Heart left ventricle (tissue), 16 donors: Measurements from ENCODE around the gene TMEM209. TPM values are rescaled to one million over a fixed set of nuclear protein-coding genes. Genes with fewer than 3 reads are reported as not detected.

Source experiments
- ATAC-seq, 4 donors: fragments of 200-7000 bp; cut with Tn5 transposase; one replicate each; pipeline ENCODE4 v1.9.1; 2020 to 2022; ENCODE audit warnings: moderate library complexity in 4 of 4, mild to moderate bottlenecking in 3 of 4, moderate number of reproducible peaks in 1 of 4
- DNase-seq, 5 donors: peaks; one replicate each; pipeline ENCODE4 v3.0.0-alpha.2; 2020
- H3K27ac ChIP-seq, 12 donors: fragments of 200-600 bp; sonication (generic) in 4 of 12; one replicate each; pipeline versions ENCODE4 v1.5.0 to v1.8.0; 2016 to 2022; ENCODE audit warnings: mild to moderate bottlenecking in 2 of 12
- H3K27me3 ChIP-seq, 9 donors: fragments of 200-600 bp; sonication (generic) in 2 of 9; one replicate each; pipeline versions ENCODE4 v1.5.1 to v1.8.0; 2016 to 2022; ENCODE audit warnings: mild to moderate bottlenecking in 3 of 9
- H3K36me3 ChIP-seq, 9 donors: fragments of 200-600 bp; sonication (generic) in 2 of 9; one replicate each; pipeline versions ENCODE4 v1.5.0 to v1.8.0; 2018 to 2022; ENCODE audit warnings: mild to moderate bottlenecking in 2 of 9
- H3K4me1 ChIP-seq, 12 donors: fragments of 200-600 bp; sonication (generic) in 4 of 12; one replicate each; pipeline versions ENCODE4 v1.5.0 to v1.8.0; 2016 to 2022; ENCODE audit warnings: mild to moderate bottlenecking in 3 of 12
- H3K4me3 ChIP-seq, 12 donors: fragments of 200-600 bp; sonication (generic) in 4 of 12; one replicate each; pipeline versions ENCODE4 v1.5.0 to v1.8.0; 2017 to 2022; ENCODE audit warnings: mild to moderate bottlenecking in 9 of 12, moderate library complexity in 4 of 12
- H3K9me3 ChIP-seq, 12 donors: fragments of 200-600 bp; sonication (generic) in 4 of 12; one replicate each; pipeline versions ENCODE4 v1.5.0 to v1.8.0; 2016 to 2022; ENCODE audit warnings: mild to moderate bottlenecking in 1 of 12
- POLR2A ChIP-seq, 2 donors: fragments of 450-650 bp; IDR thresholded peaks; one replicate each; pipeline ENCODE4 v1.6.1; 2017; ENCODE audit warnings: antibody characterized with exemption in 2 of 2, mild to moderate bottlenecking in 2 of 2, moderate library complexity in 2 of 2
- WGBS, 4 donors: extraction: QIAGEN DNeasy Blood & Tissue Kit in 2 of 4; methylation state at CpG; one replicate each; pipeline versions ENCODE4 v1.1.5 to v1.1.7; 2013 to 2018; 5-methylcytosine and 5-hydroxymethylcytosine counted together
- intact Hi-C, 10 donors: fragments of 100-400 bp; cut with DNase I; formaldehyde crosslinking; loops; one replicate each; pipeline versions ENCODE4 v1.11.1 to v1.14.2; 2022
- polyA plus RNA-seq, 2 donors: library from polyadenylated mRNA; stranded (reverse); fragments of 200-250 nt; gene quantifications; one replicate each; pipeline ENCODE4 v1.2.3, GENCODE V29; 2013
- total RNA-seq, 9 donors: library from RNA; depleted of rRNA in 2 of 9; stranded (reverse); fragments of >200 nt in 2 of 9; fragmentation: NEBNext Ultra II Directional in 3 of 9; extraction: Animal tissue kit (Norgen Biotek cat#: 25700) in 3 of 9; gene quantifications; one replicate each; pipeline versions ENCODE4 v1.1.0 to v1.2.4, GENCODE V29; 2016 to 2023
- TF ChIP-seq, protein P1 (sequence below), 12 donors: fragments of 200-600 bp; sonication (generic) in 4 of 12; IDR thresholded peaks; one replicate each; pipeline versions ENCODE4 v1.5.0 to v1.8.0; 2018 to 2022; ENCODE audit warnings: antibody characterized with exemption in 12 of 12, mild to moderate bottlenecking in 5 of 12
- donor health status: ischemic (EF 13 %, LVEDD 7.1; RV severe dilation, severe dysfunction).
- donor health status: healthy with polysubstance abuse.
- donor health status: DM: no; HTN: yes; CAD: no.
- donor health status: DM: no; HTN: no; CAD: no.
- donor health status: ischemic (EF 25% LVEDD 6.9; RV normal size, moderate dysfunction).
- donor health status: ischemic (EF 25% LVEDD 5.7; RV mildly dilated, moderate dysfunction).
- donor health status: healthy.
- donor health status: DM: yes; HTN: yes; CAD: no.
- donor health status: ischemic (EF 35%, LVEDD 5.7; RV mildly dilated, moderate dysfunction).
- donor health status: nonischemic (EF 11% LVEDD 7.7; RV severe dilation, severe dysfunction).
- donor health status: DM: yes; HTN: yes; CAD: no.
- donor health status: PGD.
- donor health status: ischemic (EF 29% LVEDD 5.4; RV normal size, mild dysfunction).
- donor health status: nonischemic (EF 23%, LVEDD 6.1; RV moderate dilation, normal function).

TMEM209 gene
- total and polyA plus RNA-seq, 11 donors, result 4.4 to 15.0 (median 8.9) TPM

DNA sequence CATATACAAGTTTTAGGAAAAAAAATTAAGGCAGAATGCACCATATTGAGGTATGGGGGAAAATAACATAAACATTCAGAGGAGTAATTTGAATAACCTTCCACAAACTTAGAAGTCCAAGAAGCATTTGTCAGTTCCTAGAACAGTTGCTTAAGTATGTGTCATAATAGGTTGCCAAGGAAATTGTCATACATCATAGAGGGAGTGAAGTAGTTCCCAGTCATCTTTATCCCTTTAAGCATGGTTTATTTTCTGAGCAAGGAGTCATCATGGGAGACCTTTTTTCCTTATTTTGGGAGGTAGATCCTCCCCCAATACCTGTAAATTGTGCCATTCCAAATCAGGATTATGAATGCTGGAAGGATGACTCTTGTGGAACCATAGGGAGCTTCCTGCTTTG lies 2.4 kb upstream of the TMEM209 start, which contains the start of gene SSMEM1:
Gene SSMEM1 (plus strand): TSS at position 219 of the 400 bp plus-strand sequence. CDS start 51 bp downstream, at position 270.
- intact Hi-C loops, result loop anchor here in 2 of 10 donors (5.0 kb wide), 2 partner anchors 135 to 235 kb away; partner anchors contain the start of genes CEP41 (in 1 of the 2) and KLHDC10 (in 1 of the 2)
- H3K27me3 ChIP-seq, result peaks cover 0 to 5% (median 0%) of the 10 kb centered on the region in 9 donors
- no peak within 1 kb of the TSS for H3K27ac ChIP-seq
- H3K4me3 ChIP-seq, result no peak within 1 kb of the TSS
- H3K36me3 ChIP-seq, result peaks cover 0 to 12% (median 10%) of the 10 kb centered on the region in 9 donors
- H3K4me1 ChIP-seq, result peaks cover 0 to 18% (median 5%) of the 10 kb centered on the region in 12 donors
- DNase-seq, result no peak
- no peaks in the 10 kb centered on the region for H3K9me3 ChIP-seq
- ATAC-seq, result no peak
- TF ChIP-seq POLR2A (IDR thresholded peaks at IDR 0.05), result no peak
- TF ChIP-seq, protein P1, sequence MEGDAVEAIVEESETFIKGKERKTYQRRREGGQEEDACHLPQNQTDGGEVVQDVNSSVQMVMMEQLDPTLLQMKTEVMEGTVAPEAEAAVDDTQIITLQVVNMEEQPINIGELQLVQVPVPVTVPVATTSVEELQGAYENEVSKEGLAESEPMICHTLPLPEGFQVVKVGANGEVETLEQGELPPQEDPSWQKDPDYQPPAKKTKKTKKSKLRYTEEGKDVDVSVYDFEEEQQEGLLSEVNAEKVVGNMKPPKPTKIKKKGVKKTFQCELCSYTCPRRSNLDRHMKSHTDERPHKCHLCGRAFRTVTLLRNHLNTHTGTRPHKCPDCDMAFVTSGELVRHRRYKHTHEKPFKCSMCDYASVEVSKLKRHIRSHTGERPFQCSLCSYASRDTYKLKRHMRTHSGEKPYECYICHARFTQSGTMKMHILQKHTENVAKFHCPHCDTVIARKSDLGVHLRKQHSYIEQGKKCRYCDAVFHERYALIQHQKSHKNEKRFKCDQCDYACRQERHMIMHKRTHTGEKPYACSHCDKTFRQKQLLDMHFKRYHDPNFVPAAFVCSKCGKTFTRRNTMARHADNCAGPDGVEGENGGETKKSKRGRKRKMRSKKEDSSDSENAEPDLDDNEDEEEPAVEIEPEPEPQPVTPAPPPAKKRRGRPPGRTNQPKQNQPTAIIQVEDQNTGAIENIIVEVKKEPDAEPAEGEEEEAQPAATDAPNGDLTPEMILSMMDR (IDR thresholded peaks at IDR 0.05), result no peak

DNA sequence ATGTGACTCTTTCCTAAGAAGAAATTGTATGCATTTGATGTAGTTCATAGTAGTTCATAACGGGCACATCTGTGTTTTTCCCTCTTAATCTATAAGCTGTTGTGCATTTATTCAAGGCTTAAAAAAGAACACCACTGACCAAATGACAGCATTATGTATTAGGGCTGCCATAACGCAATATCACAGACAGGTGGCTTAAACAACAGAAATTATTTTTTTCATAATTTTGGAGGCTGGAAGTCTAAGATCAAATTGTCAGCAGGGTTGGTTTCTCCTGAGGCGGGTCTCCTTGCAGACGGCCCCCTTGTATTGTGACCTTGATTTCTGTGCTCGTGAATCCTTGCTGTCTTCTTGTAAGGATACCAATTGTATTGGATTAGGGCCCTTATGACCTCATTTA lies 1.8 kb upstream of the TMEM209 start:
- no peak for ATAC-seq
- no peak overlapping the region for H3K4me3 ChIP-seq
- TF ChIP-seq POLR2A (IDR thresholded peaks at IDR 0.05), result no peak
- TF ChIP-seq, protein P1 (IDR thresholded peaks at IDR 0.05), result no peak
- H3K4me1 ChIP-seq, result peaks cover 0 to 18% (median 5%) of the 10 kb centered on the region in 12 donors
- no peaks in the 10 kb centered on the region for H3K9me3 ChIP-seq
- 89 to 91% (median 90%) methylated on average over 5 of the region's 5 CpGs for WGBS, 4 donors
- peaks cover 0 to 5% (median 0%) of the 10 kb centered on the region in 9 donors for H3K27me3 ChIP-seq
- H3K27ac ChIP-seq, result no peak overlapping the region
- H3K36me3 ChIP-seq, result peaks cover 0 to 18% (median 16%) of the 10 kb centered on the region in 9 donors
- intact Hi-C loops, result loop anchor here in 2 of 10 donors (5.0 kb wide), 2 partner anchors 135 to 235 kb away; partner anchors contain the start of genes CEP41 (in 1 of the 2) and KLHDC10 (in 1 of the 2)
- DNase-seq, result no peak

DNA sequence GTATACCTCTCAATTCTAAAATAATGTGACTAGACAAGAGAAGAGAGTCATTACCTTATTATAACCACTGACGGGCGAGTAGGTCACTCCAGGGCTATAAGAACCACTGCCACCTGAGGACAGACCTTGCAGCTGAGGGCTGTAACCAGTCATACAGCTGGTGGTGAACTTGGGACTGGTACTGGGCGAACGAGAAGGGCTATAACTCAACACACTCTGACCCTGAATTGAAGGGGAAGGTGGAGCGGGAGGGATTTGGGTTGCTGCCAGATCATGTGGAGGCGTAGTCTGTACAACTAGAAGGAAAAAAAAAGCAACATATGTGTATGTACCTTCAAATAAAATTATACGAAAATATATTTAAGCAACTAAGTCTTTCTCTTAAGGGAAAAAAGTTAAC lies 3.4 kb downstream of the TMEM209 start:
- WGBS, 4 donors, result 84 to 86% (median 85%) methylated on average over 7 of the region's 7 CpGs
- Histone ChIP-seq H3K4me3 (no peak overlapping the region), H3K27me3 (no peaks in the 10 kb centered on the region), H3K9me3 (no peaks in the 10 kb centered on the region), H3K36me3 (peaks cover 0 to 71% (median 68%) of the 10 kb centered on the region in 9 donors), H3K27ac (no peak overlapping the region), H3K4me1 (peaks cover 0 to 18% (median 5%) of the 10 kb centered on the region in 12 donors)
- DNase-seq, result no peak
- TF ChIP-seq, protein P1 (IDR thresholded peaks at IDR 0.05), result no peak
- no peak for TF ChIP-seq POLR2A (IDR thresholded peaks at IDR 0.05)
- intact Hi-C loops, result no loop called here
- no peak for ATAC-seq

- 49 to 95% (median 70%) methylated on average over 2 of the region's 2 CpGs for WGBS, 4 donors
- Histone ChIP-seq H3K27ac (no peak overlapping the region), H3K4me3 (no peak overlapping the region), H3K9me3 (no peaks in the 10 kb centered on the region), H3K4me1 (no peaks in the 10 kb centered on the region), H3K36me3 (peaks cover 0 to 97% (median 72%) of the 10 kb centered on the region in 9 donors), H3K27me3 (no peaks in the 10 kb centered on the region)
- intact Hi-C loops, result no loop called here
- no peak for ATAC-seq
- no peak for DNase-seq
- TF ChIP-seq, protein P1 (IDR thresholded peaks at IDR 0.05), result no peak
- no peak for TF ChIP-seq POLR2A (IDR thresholded peaks at IDR 0.05)
Observed at GRCh38 chr7:130197094-130197493, 8.1 kb downstream of the TMEM209 start.
